ENCODE data around the gene PEX11G. TPM values are rescaled to one million over a fixed set of nuclear protein-coding genes. Genes with fewer than 3 reads are reported as not detected.

The PEX11G gene
- total RNA-seq, 2 experiments from 2014 or later, result not detected

DNA sequence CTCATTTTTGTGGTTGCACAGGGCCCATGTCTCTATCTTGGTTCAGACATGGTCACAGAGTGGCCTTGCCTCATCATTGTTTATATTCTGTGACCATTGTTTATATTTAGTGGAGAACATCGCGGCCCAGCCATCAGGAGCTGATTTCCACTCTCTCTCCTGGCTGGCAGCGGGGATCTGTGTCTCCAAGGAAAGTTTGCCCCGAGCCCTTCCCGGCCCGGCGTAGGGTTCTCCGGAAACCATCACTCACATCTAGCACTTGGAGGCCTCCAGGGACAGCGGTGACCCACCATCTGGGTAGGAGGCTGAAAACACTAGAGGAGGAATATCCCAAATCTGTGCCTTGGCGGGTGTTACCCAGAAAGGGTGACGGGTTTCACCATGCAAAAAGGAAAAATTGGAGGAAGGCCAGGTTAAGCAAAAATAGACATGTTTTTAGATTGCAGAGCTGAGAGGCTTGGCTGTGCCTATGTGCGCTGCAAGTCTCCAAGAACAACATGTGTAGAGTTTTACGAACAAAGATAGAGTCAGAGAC, 26.3 kb upstream of the PEX11G start:
- ChIA-PET POLR2A (interaction anchor here (0.8 to 1.4 kb wide), 2 partner anchors 114 to 354 kb away, joined by 3 read pairs; partner anchors contain the start of genes PET100 and XAB2), CTCF (no interaction called here)
- Mint-ChIP-seq H3K36me3 (ENCODE audit: low read depth) (no peaks in the 10 kb centered on the region), H3K27me3 (peaks cover 38% of the 10 kb centered on the region), H3K4me3 (peak overlapping the region; percentile 94), H3K4me1 (ENCODE audit: low read depth) (peaks cover 20% of the 10 kb centered on the region), H3K9me3 (no peaks in the 10 kb centered on the region), H3K27ac (no peak overlapping the region)
- intact Hi-C loops (cut with DNase I, micrococcal nuclease), result no loop called here
- Histone ChIP-seq H3K27me3 (ENCODE audit: control insufficient read depth in 1 of 2, insufficient read depth in 2 of 2, low read length in 2 of 2) (peaks cover 5 to 11% of the 10 kb centered on the region in 2 experiments), H3K36me3 (ENCODE audit: insufficient read depth, low read length) (no peaks in the 10 kb centered on the region), H3K27ac (ENCODE audit: low read depth in 1 of 2, low read length in 2 of 2) (no peak overlapping the region), H3K4me3 (ENCODE audit: low read length) (no peak overlapping the region), H3K9me3 (ENCODE audit: control insufficient read depth in 1 of 2, insufficient read depth in 1 of 2, low read length in 2 of 2) (peaks cover 0 to 4% of the 10 kb centered on the region in 2 experiments), H3K4me1 (ENCODE audit: insufficient read depth, low read length) (peaks cover 14% of the 10 kb centered on the region)
- peak in 1 of 14 experiments; percentile 12 for DNase-seq
- ATAC-seq (ENCODE audit: poor library complexity), result no peak
- TF ChIP-seq, protein P1, sequence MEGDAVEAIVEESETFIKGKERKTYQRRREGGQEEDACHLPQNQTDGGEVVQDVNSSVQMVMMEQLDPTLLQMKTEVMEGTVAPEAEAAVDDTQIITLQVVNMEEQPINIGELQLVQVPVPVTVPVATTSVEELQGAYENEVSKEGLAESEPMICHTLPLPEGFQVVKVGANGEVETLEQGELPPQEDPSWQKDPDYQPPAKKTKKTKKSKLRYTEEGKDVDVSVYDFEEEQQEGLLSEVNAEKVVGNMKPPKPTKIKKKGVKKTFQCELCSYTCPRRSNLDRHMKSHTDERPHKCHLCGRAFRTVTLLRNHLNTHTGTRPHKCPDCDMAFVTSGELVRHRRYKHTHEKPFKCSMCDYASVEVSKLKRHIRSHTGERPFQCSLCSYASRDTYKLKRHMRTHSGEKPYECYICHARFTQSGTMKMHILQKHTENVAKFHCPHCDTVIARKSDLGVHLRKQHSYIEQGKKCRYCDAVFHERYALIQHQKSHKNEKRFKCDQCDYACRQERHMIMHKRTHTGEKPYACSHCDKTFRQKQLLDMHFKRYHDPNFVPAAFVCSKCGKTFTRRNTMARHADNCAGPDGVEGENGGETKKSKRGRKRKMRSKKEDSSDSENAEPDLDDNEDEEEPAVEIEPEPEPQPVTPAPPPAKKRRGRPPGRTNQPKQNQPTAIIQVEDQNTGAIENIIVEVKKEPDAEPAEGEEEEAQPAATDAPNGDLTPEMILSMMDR (IDR thresholded peaks at IDR 0.05), result no peak

GRCh38 chr19:7513809-7514642, 25.2 kb upstream of the PEX11G start:
- Mint-ChIP-seq H3K4me3 (peak overlapping the region; percentile 18), H3K27me3 (peaks cover 41% of the 10 kb centered on the region), H3K27ac (no peak overlapping the region), H3K4me1 (ENCODE audit: low read depth) (peaks cover 20% of the 10 kb centered on the region), H3K9me3 (peaks cover 5% of the 10 kb centered on the region), H3K36me3 (ENCODE audit: low read depth) (no peaks in the 10 kb centered on the region)
- ATAC-seq (ENCODE audit: poor library complexity), result no peak
- Histone ChIP-seq H3K4me3 (ENCODE audit: low read length) (no peak overlapping the region), H3K27ac (ENCODE audit: low read depth in 1 of 2, low read length in 2 of 2) (no peak overlapping the region), H3K36me3 (ENCODE audit: insufficient read depth, low read length) (no peaks in the 10 kb centered on the region), H3K4me1 (ENCODE audit: insufficient read depth, low read length) (peaks cover 14% of the 10 kb centered on the region), H3K27me3 (ENCODE audit: control insufficient read depth in 1 of 2, insufficient read depth in 2 of 2, low read length in 2 of 2) (peaks cover 5 to 11% of the 10 kb centered on the region in 2 experiments), H3K9me3 (ENCODE audit: control insufficient read depth in 1 of 2, insufficient read depth in 1 of 2, low read length in 2 of 2) (peaks cover 0 to under 1% of the 10 kb centered on the region in 2 experiments)
- intact Hi-C loops (cut with DNase I, micrococcal nuclease), result no loop called here
- no peak for DNase-seq
- POLR2A ChIA-PET, result no interaction called here
- TF ChIP-seq, protein P1 (IDR thresholded peaks at IDR 0.05), result no peak
- CTCF ChIA-PET, result no interaction called here

DNA sequence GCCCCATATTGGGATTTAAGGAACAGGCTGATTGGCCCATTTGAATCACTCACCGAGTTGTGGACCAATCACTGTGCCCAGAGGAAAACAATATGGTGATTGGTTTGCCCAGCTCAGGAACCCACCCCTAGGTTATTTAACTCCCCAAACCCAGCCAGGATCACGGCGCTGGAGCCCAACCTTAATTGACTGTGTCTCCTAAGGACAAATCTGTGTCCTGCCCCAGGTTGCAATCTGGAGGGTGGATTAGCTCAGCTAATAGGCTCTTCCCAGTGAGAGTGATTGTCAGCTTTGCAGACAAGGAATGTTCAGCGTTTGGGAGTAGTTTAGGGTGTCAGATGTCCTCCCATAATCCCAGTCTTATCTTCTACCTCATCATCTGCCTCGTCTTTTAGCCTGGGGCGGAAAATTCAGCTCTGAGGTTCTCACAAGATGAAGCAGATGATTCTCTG, 23.6 kb upstream of the PEX11G start:
- intact Hi-C loops (cut with DNase I, micrococcal nuclease), result no loop called here
- ChIA-PET POLR2A (interaction anchor here (0.9 kb wide), 1 partner anchor 10 kb away, joined by 3 read pairs; the partner anchor contains the start of gene MCOLN1), CTCF (no interaction called here)
- Mint-ChIP-seq H3K9me3 (peaks cover 5% of the 10 kb centered on the region), H3K4me3 (no peak overlapping the region), H3K36me3 (ENCODE audit: low read depth) (no peaks in the 10 kb centered on the region), H3K27ac (no peak overlapping the region), H3K4me1 (ENCODE audit: low read depth) (peaks cover 15% of the 10 kb centered on the region), H3K27me3 (peaks cover 47% of the 10 kb centered on the region)
- H3K36me3 ChIP-seq (ENCODE audit: insufficient read depth, low read length), result no peaks in the 10 kb centered on the region
- no peak overlapping the region for H3K4me3 ChIP-seq (ENCODE audit: low read length)
- no peaks in the 10 kb centered on the region for H3K9me3 ChIP-seq (ENCODE audit: control insufficient read depth in 1 of 2, insufficient read depth in 1 of 2, low read length in 2 of 2)
- H3K27me3 ChIP-seq (ENCODE audit: control insufficient read depth in 1 of 2, insufficient read depth in 2 of 2, low read length in 2 of 2), result peaks cover 5 to 8% of the 10 kb centered on the region in 2 experiments
- DNase-seq (no peak), ATAC-seq (ENCODE audit: poor library complexity) (no peak)
- no peak overlapping the region for H3K27ac ChIP-seq (ENCODE audit: low read depth in 1 of 2, low read length in 2 of 2)
- H3K4me1 ChIP-seq (ENCODE audit: insufficient read depth, low read length), result peaks cover 14% of the 10 kb centered on the region
- TF ChIP-seq, protein P1 (IDR thresholded peaks at IDR 0.05), result no peak

All from CD4-positive, alpha-beta T cell (primary cell).